Measurements from ENCODE around the gene MET. TPM values are rescaled to one million over a fixed set of nuclear protein-coding genes. Genes with fewer than 3 reads are reported as not detected.

MET gene
- total RNA-seq, 1 donor from 2014 or later = 161 TPM

DNA sequence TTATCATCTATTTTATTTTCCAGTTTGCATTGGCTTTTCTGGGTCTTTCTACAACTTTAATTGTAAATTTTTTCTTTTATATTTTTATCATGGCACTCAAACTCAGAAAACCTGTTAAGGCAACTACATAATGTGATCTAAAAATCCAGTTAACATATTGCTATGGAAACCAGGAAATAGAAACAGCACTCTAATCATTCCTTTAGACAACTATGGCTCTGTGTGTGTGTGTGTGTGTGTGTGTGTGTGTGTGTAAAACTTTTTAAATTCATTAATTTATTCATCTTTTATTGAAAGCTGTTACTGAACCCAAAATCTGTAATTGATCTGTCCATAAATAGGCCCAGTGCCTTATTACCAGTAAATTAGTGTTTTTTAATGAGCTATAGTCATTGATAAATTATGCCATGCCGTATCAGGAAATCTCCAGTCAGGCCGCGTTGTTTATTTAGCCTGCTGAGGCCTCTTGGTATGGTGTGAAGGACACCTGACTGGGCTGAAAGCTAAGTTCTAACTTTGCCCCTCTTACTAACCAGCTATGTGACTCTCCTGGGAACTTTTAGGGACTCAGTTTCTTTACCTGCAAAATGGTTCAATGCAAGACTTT lies 1.5 kb upstream of the MET start:
- TF ChIP-seq, protein P1, sequence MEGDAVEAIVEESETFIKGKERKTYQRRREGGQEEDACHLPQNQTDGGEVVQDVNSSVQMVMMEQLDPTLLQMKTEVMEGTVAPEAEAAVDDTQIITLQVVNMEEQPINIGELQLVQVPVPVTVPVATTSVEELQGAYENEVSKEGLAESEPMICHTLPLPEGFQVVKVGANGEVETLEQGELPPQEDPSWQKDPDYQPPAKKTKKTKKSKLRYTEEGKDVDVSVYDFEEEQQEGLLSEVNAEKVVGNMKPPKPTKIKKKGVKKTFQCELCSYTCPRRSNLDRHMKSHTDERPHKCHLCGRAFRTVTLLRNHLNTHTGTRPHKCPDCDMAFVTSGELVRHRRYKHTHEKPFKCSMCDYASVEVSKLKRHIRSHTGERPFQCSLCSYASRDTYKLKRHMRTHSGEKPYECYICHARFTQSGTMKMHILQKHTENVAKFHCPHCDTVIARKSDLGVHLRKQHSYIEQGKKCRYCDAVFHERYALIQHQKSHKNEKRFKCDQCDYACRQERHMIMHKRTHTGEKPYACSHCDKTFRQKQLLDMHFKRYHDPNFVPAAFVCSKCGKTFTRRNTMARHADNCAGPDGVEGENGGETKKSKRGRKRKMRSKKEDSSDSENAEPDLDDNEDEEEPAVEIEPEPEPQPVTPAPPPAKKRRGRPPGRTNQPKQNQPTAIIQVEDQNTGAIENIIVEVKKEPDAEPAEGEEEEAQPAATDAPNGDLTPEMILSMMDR (IDR thresholded peaks at IDR 0.05; ENCODE audit: insufficient read depth, low read length, poor library complexity, severe bottlenecking) = no peak
- no peak overlapping the region for H3K4me3 ChIP-seq (ENCODE audit: low read depth, low read length)
- no peaks in the 10 kb centered on the region for H3K27me3 ChIP-seq (ENCODE audit: control insufficient read depth, insufficient read depth, low read length)
- no peaks in the 10 kb centered on the region for H3K36me3 ChIP-seq (ENCODE audit: control insufficient read depth, insufficient read depth, low read length)
- no peak for DNase-seq (ENCODE audit: low read depth)

DNA sequence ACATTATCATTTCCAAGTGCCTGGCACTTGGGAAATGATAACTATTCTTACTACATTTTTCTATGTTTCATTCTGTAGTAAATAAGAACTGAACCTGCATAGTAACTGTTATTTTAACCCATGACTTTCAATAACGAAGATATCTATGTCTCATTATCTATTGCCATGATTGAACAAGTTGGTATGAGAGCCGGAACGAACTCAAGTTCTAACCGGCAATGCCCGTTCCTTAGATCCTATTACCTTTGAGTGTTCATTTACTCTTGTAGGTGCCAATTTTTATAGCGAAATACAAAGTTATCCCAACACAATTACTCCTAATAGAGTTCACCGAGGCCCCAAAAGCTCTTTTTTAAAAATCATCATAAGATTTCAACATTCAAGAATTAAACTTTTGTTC lies 885 bp upstream of the MET start:
- Histone ChIP-seq H3K36me3 (ENCODE audit: control insufficient read depth, insufficient read depth, low read length) (no peaks in the 10 kb centered on the region), H3K27me3 (ENCODE audit: control insufficient read depth, insufficient read depth, low read length) (no peaks in the 10 kb centered on the region), H3K4me3 (ENCODE audit: low read depth, low read length) (no peak overlapping the region)
- TF ChIP-seq, protein P1 (IDR thresholded peaks at IDR 0.05; ENCODE audit: insufficient read depth, low read length, poor library complexity, severe bottlenecking) = no peak
- DNase-seq (ENCODE audit: low read depth) = no peak

DNA sequence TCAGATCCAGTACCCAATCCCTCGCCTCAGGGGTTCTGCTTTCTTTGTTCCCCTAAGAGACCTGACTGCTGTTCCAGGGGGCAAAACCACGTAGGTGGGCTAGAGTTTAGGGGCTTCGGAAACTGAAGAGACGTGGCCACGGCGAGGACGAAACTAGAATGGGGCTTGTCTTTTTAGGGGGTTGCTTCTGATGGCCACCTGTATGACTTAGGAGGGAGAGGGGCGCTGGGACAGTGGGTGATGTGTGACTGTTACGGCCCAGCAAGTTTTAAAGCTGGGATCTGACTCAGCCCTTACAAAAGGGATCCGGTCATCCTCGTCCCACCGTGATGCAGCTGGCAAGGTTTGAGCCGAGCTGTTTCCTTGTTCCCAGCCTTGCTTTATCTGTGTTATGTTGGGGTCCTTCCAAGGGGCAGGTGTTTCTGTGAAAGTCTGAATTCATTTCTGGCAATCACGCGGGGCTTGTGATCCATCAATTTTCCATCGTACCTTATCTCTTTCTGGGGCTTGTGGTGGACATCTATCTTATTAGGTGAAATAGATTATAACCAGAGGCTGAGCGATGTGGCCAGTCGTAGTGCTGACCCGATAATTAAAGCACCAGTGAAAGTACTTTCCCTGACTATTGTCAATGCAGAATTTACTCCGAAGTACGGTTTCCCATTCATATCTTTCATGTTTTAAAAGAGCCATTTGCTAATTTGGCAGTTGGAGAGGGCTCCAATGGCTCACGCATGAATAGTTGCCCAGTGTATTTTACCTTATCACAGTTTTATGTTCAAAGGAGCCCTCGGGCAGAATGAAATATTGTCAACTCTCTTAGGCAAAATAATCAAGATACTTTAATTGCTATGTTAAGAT lies 830 bp downstream of the MET start:
- Histone ChIP-seq H3K4me3 (ENCODE audit: low read depth, low read length) (peak overlapping the region; percentile 95), H3K27me3 (ENCODE audit: control insufficient read depth, insufficient read depth, low read length) (no peaks in the 10 kb centered on the region), H3K36me3 (ENCODE audit: control insufficient read depth, insufficient read depth, low read length) (no peaks in the 10 kb centered on the region)
- DNase-seq (ENCODE audit: low read depth) = no peak
- TF ChIP-seq, protein P1 (IDR thresholded peaks at IDR 0.05; ENCODE audit: insufficient read depth, low read length, poor library complexity, severe bottlenecking) = no peak

DNA sequence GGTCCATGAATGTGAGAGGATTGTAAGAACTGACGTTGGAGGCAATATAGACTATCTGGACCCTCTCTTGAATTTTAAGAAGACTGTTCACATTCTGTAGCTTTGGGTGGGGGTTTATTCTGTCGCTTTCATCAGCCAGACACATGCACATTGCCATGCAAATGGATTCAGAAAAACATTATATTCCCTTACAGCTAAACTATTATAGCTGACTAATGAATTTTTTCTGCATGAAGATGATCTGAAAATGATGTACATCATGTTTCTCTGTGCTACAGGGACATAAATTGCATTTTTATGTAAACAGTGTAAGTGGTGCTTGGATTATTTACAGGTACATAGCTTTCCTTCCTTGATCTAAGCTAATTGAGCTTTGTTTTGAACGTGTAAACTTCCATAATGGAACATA lies 1.5 kb downstream of the MET start:
- Histone ChIP-seq H3K36me3 (ENCODE audit: control insufficient read depth, insufficient read depth, low read length) (no peaks in the 10 kb centered on the region), H3K27me3 (ENCODE audit: control insufficient read depth, insufficient read depth, low read length) (no peaks in the 10 kb centered on the region), H3K4me3 (ENCODE audit: low read depth, low read length) (peak overlapping the region; percentile 95)
- TF ChIP-seq, protein P1 (IDR thresholded peaks at IDR 0.05; ENCODE audit: insufficient read depth, low read length, poor library complexity, severe bottlenecking) = no peak
- DNase-seq (ENCODE audit: low read depth) = no peak

DNA sequence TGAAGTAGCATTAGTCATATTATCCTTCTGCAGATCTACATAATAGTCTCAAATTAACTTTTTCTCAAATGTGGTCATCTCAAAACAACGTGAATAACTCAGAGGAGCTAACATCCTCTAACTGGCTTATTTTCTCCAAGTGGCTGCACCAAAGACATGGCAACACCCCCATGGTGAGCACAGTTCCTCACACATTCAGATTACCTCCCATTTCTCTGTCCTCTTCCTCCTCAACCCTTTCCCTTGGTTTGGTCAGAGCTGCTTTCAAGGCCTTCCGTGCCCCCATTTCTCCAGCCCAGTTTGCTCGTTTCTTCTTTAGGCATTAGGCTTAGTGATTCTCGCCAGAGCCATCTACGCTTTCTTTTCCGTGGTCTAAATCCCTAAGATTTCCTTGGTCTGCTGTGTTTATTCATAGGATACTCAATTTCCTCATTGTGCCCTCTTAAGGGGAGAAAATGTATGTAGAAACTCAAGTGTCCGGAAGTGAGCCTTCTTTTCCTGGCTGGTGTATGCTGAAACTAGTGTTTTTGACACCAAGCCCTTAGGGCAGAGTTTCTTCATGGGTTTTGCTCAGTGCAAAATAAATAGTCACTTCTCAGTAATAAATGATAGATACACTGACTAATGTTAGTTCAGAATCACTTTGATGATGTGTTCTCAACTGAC lies 2.6 kb downstream of the MET start:
- TF ChIP-seq, protein P1 (IDR thresholded peaks at IDR 0.05; ENCODE audit: insufficient read depth, low read length, poor library complexity, severe bottlenecking) = no peak
- H3K36me3 ChIP-seq (ENCODE audit: control insufficient read depth, insufficient read depth, low read length) = no peaks in the 10 kb centered on the region
- peak overlapping the region; percentile 95 for H3K4me3 ChIP-seq (ENCODE audit: low read depth, low read length)
- no peak for DNase-seq (ENCODE audit: low read depth)
- H3K27me3 ChIP-seq (ENCODE audit: control insufficient read depth, insufficient read depth, low read length) = no peaks in the 10 kb centered on the region
